Transverse colon (tissue), 4 donors: ENCODE data around the gene NSMF. TPM values are rescaled to one million over a fixed set of nuclear protein-coding genes. Genes with fewer than 3 reads are reported as not detected.
"Not testable (repeated sequence)": the region's sequence is repeated elsewhere in the genome, so short reads cannot be mapped to it uniquely, and the experiment has no call there.

Experiments used
- DNase-seq: peaks from one replicate; pipeline ENCODE4 v3.0.0-alpha.2; 2019
- H3K27ac ChIP-seq, 4 donors: fragments of 200-600 bp; sonication (generic); 2 replicates each; pipeline ENCODE4 v1.5.1; 2016 to 2018; ENCODE audit warnings: inconsistent platforms in 4 of 4
- H3K27me3 ChIP-seq: fragments of 200-600 bp; sonication (generic); 2 replicates; pipeline ENCODE4 v1.5.1; 2017; ENCODE audit warnings: inconsistent platforms
- H3K36me3 ChIP-seq, 4 donors: fragments of 200-600 bp; sonication (generic); 2 replicates each; pipeline ENCODE4 v1.5.1; 2017 to 2019; ENCODE audit warnings: inconsistent platforms in 4 of 4
- H3K4me1 ChIP-seq, 4 donors: fragments of 200-600 bp; sonication (generic); 2 replicates each; pipeline ENCODE4 v1.5.1; 2017 to 2020; ENCODE audit warnings: inconsistent platforms in 4 of 4
- H3K4me3 ChIP-seq, 4 donors: fragments of 200-600 bp; sonication (generic); 1 replicate in 1 of 4; 2 replicates in 3 of 4; pipeline versions ENCODE4 v1.5.1 to v1.6.1; 2017 to 2019; ENCODE audit warnings: inconsistent platforms in 4 of 4
- H3K9me3 ChIP-seq, 2 donors: fragments of 200-600 bp; sonication (generic); 2 replicates each; pipeline ENCODE4 v1.5.1; 2017 to 2019; ENCODE audit warnings: inconsistent platforms in 2 of 2
- EP300 ChIP-seq: sonication (generic); formaldehyde crosslinking; IDR thresholded peaks from one replicate; pipeline ENCODE4 v1.6.1; 2017; ENCODE audit warnings: antibody characterized with exemption, low read depth
- POLR2A ChIP-seq: fragments of 450-650 bp; IDR thresholded peaks from one replicate; pipeline ENCODE4 v1.6.1; 2016; ENCODE audit warnings: antibody characterized with exemption, mild to moderate bottlenecking, moderate library complexity
- POLR2AphosphoS5 ChIP-seq, 3 donors: sonication (generic); formaldehyde crosslinking; IDR thresholded peaks; one replicate each; pipeline ENCODE4 v1.6.1; 2016; ENCODE audit warnings: antibody characterized with exemption in 3 of 3
- WGBS, 2 donors: methylation state at CpG; one replicate each; pipeline ENCODE4 v1.1.5; 2018; ENCODE audit warnings: low coverage in 1 of 2; 5-methylcytosine and 5-hydroxymethylcytosine counted together
- in situ Hi-C, 4 donors: fragments of 200-750 bp; cut with MboI; loops; one replicate each; pipeline versions ENCODE4 v1.15.0 to v1.15.1; 2017; ENCODE audit warnings: low sequenced_read_pairs in 3 of 4, low pct_ligation_motif_present in 1 of 4, low pct_unique_long_range_greater_than_20kb in 1 of 4
- intact Hi-C: fragments of 100-400 bp; cut with DNase I; formaldehyde crosslinking; loops from one replicate; pipeline ENCODE4 v1.15.1; 2023; ENCODE audit warnings: low total_unique reads
- total RNA-seq, 4 donors: library from RNA; depleted of rRNA; stranded (reverse); fragments of >200 nt; gene quantifications; one replicate each; pipeline ENCODE4 v1.1.0, GENCODE V29; 2016
- TF ChIP-seq, protein P1 (sequence below), 5 experiments: fragments of 200-600 bp in 3 of 5; fragments of 450-650 bp in 2 of 5; sonication (generic) in 3 of 5; IDR thresholded peaks; 1 replicate in 2 of 5; 2 replicates in 3 of 5; pipeline ENCODE4 v1.5.1; 2016 to 2017; ENCODE audit warnings: antibody characterized with exemption in 5 of 5, inconsistent platforms in 3 of 5, mild to moderate bottlenecking in 2 of 5, moderate library complexity in 1 of 5

NSMF gene
- total RNA-seq, 4 donors from 2014 or later, result 44.6 to 130 (median 55.2) TPM

DNA sequence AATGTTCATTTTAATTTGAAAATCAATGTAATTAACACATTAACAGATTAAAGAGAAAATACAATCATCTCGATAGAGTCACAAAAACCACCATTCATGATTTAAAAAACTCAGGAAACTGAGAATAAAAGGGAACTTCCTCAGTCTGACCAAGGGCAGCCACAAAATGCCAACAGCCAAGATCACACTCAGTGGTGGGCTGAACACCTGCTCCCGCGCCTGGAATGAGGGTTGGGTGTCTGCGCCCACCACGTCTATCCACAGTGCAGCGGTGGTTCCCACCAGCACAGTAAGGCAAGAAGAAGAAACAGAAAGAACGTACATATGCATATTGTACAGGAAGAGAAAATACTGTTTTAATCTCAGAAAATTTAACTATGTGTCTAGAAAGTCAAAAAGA lies 11.7 kb upstream of the NSMF start:
- intact Hi-C loops (no loop called here), in situ Hi-C loops (no loop called here)
- TF ChIP-seq EP300 (no peak), POLR2A (no peak), POLR2AphosphoS5 (IDR thresholded peaks at IDR 0.05) (no peak)
- TF ChIP-seq, protein P1, sequence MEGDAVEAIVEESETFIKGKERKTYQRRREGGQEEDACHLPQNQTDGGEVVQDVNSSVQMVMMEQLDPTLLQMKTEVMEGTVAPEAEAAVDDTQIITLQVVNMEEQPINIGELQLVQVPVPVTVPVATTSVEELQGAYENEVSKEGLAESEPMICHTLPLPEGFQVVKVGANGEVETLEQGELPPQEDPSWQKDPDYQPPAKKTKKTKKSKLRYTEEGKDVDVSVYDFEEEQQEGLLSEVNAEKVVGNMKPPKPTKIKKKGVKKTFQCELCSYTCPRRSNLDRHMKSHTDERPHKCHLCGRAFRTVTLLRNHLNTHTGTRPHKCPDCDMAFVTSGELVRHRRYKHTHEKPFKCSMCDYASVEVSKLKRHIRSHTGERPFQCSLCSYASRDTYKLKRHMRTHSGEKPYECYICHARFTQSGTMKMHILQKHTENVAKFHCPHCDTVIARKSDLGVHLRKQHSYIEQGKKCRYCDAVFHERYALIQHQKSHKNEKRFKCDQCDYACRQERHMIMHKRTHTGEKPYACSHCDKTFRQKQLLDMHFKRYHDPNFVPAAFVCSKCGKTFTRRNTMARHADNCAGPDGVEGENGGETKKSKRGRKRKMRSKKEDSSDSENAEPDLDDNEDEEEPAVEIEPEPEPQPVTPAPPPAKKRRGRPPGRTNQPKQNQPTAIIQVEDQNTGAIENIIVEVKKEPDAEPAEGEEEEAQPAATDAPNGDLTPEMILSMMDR (IDR thresholded peaks at IDR 0.05), result no peak
- 63 to 72% methylated on average over 6 to 7 of the region's 7 CpGs for WGBS, 2 donors
- H3K27me3 ChIP-seq, result no peaks in the 10 kb centered on the region
- H3K36me3 ChIP-seq, result no peaks in the 10 kb centered on the region
- no peak for DNase-seq
- no peak overlapping the region for H3K27ac ChIP-seq
- peaks cover 9% of the 10 kb centered on the region in 2 donors for H3K9me3 ChIP-seq
- H3K4me3 ChIP-seq, result no peak overlapping the region
- no peaks in the 10 kb centered on the region for H3K4me1 ChIP-seq

DNA sequence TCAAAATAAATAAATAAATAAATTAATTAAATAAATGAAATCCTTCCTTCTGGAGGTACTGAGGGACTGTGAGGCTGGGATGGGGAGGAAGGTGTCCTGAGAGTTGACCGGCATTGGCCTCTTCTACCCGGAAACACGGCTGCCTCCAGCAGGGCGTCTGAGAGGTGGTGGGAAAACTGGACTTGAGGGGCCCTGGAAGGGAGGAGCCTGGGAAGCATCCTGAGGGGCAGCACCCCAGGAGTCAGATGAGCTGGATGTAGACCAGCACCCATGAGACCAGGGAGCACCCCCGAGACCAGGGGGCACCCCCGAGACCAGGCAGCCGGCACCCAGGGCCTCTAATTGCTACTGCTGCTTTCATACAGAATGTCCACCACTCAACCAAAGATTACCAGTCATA lies 8.8 kb upstream of the NSMF start:
- intact Hi-C loops (no loop called here), in situ Hi-C loops (no loop called here)
- Histone ChIP-seq H3K36me3 (no peaks in the 10 kb centered on the region), H3K27me3 (no peaks in the 10 kb centered on the region), H3K4me1 (no peaks in the 10 kb centered on the region), H3K9me3 (no peaks in the 10 kb centered on the region), H3K4me3 (no peak overlapping the region), H3K27ac (no peak overlapping the region)
- 94% methylated on average over 7 of the region's 7 CpGs; no CpG with 5 or more reads in 1 of the 2 donors for WGBS, 2 donors
- no peak for TF ChIP-seq POLR2A
- TF ChIP-seq EP300, result no peak
- TF ChIP-seq, protein P1 (IDR thresholded peaks at IDR 0.05), result no peak
- TF ChIP-seq POLR2AphosphoS5 (IDR thresholded peaks at IDR 0.05), result no peak
- no peak for DNase-seq

DNA sequence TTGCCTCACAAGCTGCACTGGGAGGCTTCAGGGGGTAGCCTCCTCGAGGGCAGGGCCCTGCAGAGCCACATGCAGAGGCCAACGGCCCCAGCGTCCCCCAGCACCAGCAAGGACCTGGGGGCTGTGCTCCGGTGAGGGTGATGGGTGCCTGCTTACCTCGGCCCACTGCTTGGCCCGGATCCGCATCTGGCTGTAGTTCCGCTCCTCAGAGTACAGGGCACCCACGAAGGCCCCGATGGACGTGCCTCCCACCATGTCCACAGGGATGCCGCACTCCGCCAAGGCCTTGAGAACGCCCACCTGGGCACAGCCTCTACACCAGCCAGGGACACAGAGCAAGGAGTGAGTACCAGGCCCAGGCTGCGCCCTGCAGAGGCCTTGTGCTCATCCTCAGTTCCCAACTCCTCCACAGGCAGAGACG lies 8.0 kb upstream of the NSMF start:
- whole genome bisulfite sequencing, 2 donors, result 94% methylated on average over 16 of the region's 16 CpGs; no CpG with 5 or more reads in 1 of the 2 donors
- in situ Hi-C loops, result no loop called here

DNA sequence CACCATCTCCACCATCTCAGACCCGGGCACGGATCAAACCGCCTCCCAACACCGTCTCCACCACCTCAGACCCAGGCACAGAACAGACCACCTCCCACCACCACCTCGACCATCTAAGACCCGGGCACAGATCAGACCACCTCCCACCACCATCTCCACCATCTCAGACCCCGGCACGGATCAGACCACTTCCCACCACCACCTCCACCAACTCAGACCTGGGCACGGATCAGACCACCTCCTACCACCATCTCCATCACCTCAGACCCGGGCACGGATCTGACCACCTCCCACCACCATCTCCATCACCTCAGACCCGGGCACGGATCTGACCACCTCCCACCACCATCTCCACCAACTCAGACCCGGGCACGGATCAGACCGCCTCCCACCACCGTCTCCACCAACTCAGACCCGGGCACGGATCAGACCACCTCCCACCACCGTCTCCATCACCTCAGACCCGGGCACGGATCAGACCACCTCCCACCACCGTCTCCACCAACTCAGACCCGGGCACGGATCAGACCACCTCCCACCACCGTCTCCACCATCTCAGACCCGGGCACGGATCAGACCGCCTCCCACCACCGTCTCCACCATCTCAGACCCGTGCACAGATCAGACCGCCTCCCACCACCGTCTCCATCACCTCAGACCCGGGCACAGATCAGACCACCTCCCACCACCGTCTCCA lies 7.4 kb upstream of the NSMF start:
- H3K27ac ChIP-seq, DNase-seq, H3K4me1 ChIP-seq, H3K4me3 ChIP-seq, in situ Hi-C loops, H3K9me3 ChIP-seq, H3K27me3 ChIP-seq, intact Hi-C loops, H3K36me3 ChIP-seq: not testable (repeated sequence)
- 90 to 92% methylated on average over 14 to 35 of the region's 35 CpGs for WGBS, 2 donors

More for the DNA sequence above, 8.0 kb upstream of the NSMF start:
- intact Hi-C loops, result no loop called here
- Histone ChIP-seq H3K9me3 (no peaks in the 10 kb centered on the region), H3K4me1 (no peaks in the 10 kb centered on the region), H3K4me3 (no peak overlapping the region), H3K36me3 (no peaks in the 10 kb centered on the region), H3K27ac (no peak overlapping the region), H3K27me3 (no peaks in the 10 kb centered on the region)
- TF ChIP-seq, protein P1 (IDR thresholded peaks at IDR 0.05), result no peak
- no peak for TF ChIP-seq EP300
- TF ChIP-seq POLR2AphosphoS5 (IDR thresholded peaks at IDR 0.05), result no peak
- no peak for TF ChIP-seq POLR2A
- no peak for DNase-seq
